Stimulated activated CD8-positive, alpha-beta memory T cell treated with anti-CD3 and anti-CD28 coated beads, Interleukin-15, amount 100 ng/mL, for 24 hours (primary cell): Measurements from ENCODE around the gene KIF5B.
"Not testable (repeated sequence)": the region's sequence is repeated elsewhere in the genome, so short reads cannot be mapped to it uniquely, and the experiment has no call there.

Experiments
- DNase-seq: peaks from one replicate; pipeline ENCODE4 v3.0.0-alpha.2; 2020; ENCODE audit warnings: low read depth

KIF5B gene

DNA sequence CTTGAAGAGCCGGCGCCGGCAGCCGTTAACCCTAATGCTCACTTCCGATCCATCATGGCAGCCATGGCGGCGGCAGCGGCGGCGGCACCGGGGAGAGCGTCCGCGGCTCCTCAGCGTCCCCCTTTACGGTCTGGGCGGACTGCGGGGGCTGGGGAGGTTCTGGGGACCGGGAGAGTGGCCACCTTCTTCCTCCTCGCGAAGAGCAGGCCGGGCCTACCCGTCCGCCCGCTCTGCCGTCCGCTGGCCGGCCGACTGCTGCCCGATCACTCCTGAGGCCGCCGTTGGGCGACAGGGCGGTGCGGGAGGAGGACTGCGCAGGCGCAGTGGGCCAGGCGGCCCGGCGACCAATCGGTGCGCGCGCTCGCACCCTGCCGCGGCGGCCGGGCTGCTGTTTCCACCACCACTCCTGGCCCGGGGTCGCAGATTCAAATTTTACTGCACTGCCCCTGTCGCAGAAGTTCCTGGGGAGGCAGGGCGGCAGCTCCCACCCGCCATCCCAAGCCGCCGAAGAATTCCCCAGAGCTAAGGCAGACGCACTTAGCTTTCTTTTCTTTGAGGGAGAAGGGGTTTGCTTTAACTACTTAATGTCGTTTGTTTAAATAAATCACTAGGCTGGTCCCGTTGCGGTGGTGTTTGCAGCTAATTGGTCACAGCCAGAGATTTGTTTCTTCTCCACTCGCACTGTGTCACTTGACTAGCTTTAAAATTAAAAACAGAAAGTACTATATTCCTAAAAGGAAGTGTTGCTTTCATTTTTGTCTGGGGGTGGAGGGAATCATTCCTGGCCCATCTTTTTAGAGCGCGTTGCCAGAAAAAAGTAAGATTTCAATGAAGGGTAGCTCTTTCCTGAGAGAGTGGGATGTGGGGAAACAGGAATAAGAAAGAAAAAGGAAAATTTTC, at the start of gene KIF5B:
KIF5B (minus strand) TSS at position 290 of the 900 bp plus-strand sequence. CDS start 452 bp downstream, outside the sequence.
- DNase-seq, result peak; percentile 79

DNA sequence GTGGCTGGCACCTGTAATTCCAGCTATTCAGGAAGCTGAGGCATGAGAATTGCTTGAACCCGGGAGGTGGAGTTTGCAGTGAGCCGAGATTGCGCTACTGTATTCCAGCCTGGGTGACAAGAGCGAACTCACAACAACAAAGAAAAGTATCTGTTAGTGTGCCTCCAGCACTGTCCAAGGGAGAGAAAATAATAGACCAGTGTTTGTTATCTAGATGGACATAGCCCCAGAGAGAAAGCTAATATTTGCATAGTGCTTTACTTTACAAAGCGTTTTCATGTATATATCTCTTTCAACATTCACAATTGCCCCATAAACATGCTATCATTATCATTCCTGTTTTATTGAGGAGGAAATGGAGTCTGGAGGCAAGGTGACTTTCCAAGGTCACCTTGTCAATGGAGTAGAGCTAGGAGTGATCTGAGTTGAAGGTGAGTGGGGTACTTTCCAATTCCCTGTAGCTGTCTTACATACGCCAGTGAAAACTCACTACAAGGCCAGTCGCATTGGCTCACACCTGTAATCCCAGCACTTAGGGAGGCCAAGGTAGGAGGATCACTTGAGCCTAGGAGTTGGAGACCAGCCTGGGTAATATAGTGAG, 49.7 kb upstream of the KIF5B start:
- DNase-seq, result no peak

DNA sequence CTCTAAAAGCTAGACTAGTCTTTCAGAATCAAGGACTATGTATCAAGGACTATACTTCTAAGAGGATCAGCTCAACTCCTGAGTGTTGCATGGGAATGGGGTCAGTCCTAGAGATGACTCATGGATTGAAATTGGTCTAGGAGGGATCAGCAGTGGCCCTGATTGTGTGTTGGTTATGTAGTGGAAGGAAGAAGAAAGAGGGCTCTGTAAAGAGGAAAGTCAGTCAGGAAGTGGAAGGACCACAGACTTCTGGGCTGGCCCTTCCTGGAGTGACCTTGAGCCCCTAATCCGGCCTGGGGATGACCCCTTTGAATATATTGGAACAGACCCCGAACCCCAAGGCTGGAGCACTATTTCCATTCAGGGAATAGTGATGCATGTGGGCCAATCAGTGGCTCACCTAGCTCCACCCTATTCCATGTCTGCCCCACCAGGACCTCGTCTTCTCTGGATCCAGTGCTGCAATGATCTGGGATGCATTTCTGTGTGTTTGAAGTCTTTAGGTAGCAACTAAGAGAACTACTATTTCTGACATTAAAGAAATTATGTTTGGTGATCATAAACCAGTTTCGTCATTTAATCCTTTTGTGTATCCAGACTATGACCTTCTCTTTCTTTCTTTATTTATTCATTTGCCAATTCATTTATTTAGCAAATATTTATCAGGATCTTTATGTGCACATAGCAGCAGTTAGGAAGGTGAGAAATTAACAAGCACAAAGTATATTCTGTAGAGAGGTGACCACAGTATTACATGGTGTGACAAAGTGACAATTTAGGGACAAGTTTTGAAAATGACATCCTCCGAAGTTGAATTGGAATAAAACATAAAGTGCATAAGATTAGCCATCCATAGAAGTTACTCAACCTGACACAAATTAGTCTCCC, 48.6 kb upstream of the KIF5B start:
- no peak for DNase-seq

DNA sequence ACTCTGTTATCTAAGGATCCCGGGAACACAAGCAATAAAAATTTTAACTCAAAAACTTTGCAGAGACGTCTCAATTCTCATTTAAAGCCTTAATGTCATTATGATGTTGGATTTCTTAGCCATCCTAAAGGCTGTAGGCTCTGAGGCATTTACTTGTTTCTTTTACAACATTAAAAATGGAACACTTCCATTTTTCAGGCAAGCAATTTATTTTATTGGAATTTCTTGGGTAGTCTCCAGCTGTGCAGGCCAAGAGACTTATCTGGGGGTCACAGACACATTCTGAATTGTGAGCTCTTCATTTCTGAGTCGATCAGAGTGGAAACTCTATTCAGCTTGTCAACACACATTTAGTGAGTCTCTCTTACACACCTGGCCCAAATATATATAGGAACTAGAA, 48.0 kb upstream of the KIF5B start:
- DNase-seq, result no peak

DNA sequence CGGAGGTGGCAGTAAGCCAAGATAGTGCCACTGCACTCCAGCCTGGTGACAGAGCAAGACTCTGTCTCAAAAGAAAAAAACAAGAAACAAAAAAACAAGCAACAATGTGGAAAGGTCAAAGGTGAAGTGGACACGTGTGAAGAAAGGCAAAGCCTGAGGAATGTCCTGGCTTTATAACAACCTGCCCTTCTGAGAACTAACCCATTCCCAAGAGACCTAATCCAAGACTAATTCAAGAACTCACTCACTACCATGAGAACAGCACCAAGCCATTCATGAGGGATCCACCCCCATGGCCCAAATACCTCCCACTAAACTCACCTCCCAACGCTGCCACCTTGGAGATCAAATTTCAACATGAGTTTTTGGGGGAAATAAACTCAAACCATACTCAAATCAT, 47.5 kb upstream of the KIF5B start:
- DNase-seq, result no peak

DNA sequence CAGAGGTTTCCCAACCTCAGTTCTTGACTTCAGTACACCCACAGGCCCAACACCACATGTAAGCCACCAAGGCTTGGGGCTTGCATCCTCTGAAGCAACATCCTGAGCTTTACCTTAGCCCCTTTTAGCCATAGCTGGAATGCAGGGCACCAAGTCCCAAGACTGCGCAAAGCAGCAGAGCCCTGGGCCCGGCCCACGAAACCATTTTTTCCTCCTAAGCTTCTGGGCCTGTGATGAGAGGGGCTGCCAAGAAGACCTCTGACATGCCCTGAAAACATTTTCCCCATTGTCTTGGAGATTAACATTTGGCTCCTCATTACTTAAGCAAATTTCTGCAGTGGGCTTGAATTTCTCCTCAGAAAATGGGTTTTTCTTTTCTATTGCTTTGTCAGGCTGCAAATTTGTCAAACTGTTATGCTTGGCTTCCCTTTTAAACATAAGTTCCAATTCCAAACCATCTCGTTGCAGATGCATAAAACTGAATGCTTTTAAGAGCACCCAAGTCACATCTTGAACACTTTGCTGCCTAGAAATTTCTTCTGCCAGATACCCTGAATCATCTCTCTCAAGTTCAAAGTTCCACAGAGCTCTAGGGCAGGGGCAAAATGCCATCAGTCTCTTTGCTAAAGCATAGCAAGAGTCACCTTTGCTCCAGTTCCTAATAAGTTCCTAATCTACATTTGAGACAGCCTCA, 42.5 kb upstream of the KIF5B start:
- DNase-seq, result not testable (repeated sequence)

DNA sequence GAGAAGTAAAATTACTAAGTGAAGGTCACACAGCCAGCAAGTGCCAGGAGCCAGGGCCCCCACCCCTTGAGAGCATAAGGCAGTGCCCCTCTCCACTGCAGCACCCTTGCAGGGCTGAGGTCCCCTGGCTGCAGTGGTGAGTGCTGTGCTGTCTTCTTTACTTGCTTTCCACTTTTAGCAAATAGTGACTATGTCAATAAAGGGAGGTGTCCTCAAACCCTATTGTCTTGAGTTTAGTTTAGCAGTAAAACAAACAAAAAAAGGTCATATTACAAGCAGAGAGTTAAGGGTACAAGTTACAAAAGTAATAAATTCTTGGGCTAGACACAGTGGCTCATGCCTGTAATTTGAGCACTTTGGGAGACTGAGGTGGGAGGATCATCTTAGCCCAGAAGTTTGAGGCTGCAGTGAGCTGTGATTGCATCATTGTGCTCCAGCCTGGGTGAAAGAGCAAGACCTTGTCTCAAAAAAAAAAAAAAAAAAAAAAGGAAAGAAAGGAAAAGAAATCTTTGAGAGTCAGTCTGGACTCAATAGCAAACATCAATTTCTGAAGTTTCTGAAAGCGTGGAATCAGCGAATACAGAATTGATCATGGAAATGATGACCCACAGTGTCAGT, 39.0 kb upstream of the KIF5B start:
- DNase-seq, result no peak

DNA sequence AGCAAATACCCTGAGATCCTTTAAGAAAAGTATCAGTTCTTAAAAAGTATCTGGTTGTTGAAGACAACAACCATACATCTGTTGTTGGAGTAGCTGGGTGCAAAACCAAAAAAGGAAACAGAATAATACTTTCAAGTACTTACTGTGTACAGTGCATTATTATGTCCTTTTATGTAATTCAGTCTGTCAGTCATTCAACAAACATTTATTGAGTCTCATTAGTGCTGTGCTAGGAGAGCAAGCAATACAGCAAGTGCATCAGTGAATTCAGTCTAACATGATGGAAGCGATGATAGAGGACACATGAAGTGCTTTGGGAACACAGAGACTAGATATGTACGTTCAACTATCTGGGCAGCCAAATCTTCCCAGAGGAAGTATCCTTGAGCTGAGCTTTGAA, 37.4 kb upstream of the KIF5B start:
- no peak for DNase-seq

DNA sequence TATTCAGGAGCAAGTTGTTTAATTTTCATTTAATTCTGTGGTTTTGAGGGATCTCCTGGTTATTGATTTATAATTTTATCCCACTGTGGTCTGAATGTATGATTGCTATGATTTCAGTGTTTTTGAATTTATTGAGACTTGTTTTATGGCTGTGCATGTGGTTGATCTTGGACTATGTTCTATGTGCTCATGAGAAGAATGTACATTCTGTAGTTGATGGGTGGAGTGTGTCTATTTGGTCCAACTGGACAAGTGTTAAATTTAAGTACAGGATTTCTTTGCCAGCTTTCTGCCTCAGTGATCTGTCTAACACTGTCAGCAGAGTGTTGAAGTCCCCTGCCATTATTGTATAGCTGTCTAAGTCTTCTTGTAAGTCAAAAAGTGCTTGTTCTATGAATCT, 34.8 kb upstream of the KIF5B start:
- no peak for DNase-seq

DNA sequence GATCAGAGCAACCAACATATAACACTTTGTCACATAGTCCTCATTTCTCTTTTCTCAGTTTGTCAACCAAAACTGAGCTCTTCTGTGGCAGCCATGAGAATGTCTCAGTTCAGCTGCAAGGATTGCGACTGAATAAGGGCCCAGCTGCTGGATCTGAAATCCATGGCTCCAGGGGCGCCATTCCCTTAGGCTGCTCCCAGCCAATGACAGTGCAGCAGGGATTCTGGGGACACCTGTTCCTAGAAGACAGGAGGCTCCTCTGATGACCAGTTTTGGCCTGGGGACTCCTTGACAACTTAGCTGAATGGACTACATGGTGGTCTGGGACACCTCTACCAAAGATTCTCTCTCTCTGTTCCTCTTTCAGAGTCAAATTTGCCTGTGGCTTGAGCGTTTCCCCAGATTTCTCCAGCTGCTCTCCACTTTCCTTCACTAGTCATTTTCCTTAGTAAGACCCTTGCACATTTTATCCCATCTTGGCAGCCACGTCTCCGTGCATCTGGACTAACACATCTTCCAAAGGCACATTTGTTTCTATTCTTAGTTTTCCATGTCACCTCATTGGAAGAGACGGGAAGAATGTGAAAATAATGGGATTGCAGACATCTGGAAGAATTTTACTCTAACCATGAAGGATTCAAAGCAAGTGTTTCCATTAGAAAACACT, 28.1 kb upstream of the KIF5B start:
- DNase-seq, result no peak

DNA sequence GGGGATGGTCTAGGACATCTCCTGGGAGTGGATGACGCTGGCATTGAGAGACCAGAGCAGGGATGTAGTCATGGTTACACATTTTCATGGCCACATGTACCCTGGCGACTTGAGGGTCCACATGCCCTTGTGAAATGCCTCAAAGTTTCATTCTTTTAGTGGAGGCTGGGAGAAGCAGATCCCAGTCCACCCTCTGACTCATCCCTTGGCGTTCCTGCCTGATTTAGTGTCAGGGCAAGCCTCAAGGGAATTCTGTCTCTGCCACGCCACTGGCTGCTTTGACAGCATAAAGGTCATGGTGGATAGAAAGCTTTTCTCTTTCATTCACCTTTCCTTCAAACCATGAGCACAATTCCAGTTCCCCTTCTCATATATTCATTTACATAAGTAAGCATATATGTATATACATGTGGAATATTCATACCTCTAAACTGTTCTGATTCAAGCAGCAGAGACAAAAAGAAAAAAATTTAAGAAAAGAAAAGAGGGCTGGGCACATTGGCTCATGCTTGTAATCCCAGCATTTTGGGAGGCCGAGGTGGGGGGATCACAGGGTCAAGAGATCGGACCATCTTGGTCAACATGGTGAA, 21.8 kb upstream of the KIF5B start:
- no peak for DNase-seq

DNA sequence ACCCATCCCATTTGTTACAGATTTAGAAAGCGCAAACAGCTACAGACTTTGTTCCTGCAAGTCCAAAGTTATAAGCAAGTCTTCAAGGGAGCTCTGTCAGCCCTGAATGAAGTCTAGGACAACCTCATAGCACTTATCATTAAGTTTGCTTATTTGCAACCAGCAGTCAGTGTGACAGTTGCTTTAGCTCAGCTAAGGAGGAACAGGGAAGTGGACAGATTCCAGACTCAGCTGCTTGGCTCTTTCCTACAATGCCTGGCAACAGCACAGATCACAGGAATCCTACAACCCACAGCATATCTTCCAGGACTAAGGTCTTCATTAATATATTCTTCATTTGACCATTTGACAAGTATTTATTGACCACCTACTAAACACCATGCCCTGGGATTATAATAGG, 17.4 kb upstream of the KIF5B start:
- no peak for DNase-seq

DNA sequence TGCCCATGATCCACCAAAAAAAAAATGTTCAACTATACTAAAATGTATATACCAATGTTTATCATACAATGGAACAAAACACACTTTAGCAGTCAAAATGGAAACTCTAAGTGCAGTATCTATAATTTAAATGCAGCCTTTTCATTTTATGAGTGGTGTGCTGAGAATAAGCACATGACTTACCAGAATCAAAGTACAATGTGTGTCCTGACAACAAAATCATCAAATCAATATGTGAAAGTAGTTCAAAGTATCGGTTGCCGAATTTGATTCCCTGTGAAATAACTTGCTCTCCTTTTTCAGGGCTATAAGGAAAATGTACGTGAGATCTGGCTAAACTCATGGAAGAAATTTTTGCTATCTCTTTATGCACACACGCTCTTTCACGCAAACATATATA, 16.9 kb upstream of the KIF5B start:
- DNase-seq, result no peak

DNA sequence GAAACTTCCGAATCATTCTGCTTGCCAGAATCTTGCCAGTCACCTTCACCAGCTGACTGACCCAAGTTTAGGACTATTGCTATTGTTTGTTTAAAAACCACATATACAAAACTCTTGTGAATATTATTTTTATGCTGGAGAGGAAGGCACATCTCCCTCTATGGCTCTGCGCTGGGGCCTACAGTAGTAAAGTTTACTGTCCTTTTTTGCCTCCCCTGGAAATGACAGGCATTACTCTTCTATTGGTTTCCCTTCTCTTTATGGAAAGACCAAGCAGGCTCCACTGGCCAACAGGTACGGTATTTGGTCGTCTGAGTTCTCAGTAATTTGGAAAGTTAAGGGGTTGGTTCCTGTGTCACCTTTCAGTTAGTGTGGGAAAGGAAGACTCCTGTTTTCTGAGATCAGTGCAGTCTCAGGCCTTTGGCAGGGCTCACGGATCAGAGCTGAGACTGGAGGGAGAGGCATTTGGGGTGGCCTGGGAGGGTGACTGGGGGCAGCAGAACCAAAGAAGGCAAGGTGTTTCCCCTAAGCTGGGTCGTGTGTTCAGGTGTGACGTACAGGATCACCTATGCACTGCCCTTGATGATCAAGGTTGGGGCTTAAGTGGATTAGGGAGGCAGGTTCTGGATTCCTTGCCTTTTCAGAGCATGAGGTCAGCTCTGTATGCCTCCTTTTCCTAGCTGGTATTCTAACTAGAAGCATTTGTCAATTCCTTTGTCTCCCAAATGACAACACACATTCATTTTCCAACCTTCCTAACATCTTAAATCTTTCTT, 16.0 kb upstream of the KIF5B start:
- no peak for DNase-seq

DNA sequence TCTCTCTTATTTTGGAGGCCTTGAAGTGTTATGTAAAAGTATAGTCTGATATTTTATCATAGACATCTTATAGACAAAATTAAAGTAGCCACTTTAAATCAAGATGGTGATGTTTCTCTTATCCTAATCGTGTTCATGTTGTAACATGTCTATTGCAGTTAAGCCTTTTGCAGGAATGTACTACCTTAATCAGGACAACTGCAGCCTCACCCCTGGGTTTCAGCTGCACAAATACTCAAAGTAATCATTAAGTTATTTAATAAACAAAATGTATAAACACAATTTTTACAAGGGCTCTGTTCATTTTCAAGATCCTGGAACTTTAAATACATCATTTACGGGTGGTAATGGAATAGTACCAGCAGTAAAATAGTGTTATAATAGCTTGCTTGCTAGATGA, 14.4 kb upstream of the KIF5B start:
- no peak for DNase-seq

DNA sequence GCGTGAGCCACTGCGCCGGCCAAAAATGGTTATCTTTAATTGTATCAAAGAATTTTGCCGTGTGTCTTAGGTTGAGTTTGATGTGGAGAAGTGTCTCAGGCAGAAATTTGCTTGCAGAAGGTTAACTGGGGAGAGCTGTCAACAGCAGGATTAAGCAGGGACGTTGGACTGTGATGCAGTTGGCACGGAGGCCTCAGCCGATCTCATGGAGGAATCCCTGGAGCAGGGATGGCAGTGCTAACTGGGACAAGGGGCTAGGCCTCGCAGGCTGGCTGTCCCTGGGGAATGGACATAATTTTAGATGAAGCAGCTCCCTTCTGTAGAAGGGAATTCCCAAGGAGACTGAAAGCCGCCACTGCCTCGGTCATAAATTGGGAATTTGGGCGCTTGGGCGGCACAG, 12.3 kb upstream of the KIF5B start:
- DNase-seq, result no peak

DNA sequence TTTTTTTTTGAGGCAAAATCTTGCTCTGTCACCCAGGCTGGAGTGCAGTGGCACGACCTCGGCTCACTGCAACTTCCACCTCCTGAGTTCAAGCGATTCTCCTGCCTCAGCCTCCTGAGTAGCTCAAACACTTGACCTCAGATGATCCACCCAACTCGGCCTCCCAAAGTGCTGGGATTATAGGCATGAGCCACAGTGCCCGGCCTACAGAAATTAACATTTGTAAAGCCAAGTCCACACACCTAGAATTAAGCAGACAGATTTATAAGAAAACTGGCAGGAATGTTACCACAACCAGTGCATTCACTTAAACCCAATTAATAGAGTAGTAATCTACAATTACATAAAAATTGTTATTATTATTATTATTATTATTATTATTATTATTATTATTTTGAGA, 11.7 kb upstream of the KIF5B start:
- not testable (repeated sequence) for DNase-seq

DNA sequence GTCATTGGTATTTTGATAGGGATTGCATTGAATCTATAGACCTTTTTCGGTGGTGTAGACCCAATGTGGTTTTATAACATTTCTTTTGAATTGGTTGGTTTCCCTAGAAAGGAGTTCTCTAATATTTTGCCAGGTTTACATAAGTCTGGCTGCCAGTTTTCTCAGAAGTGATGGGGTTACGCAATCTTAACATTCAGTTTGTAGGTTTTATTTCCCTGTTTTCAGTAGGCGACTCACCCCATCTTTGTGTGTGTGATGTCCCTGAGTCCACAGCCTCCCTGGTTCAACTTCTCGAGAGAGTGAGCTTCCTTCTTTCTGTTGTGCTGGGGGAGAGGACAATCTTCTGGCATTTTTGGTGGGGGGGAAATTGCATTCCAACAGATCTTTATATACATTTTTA, 9.6 kb upstream of the KIF5B start:
- DNase-seq, result no peak

DNA sequence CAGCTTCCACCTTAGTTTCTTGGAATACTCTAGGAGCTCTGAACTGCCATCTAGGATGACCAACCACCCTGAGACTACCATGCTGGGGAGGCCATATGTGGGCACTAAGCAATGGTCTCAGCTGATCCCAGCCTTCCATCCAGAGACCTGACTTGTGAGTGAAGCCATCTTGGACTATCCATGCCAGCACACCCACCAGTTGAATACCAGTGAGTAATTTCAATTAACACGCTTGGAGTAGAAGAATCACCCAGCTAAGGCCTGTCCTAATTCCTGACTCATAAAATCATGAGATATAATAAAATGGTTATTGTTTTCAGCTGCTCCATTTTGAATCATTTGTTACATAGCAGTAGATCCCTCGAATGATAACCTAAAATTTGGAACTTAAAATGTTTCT, 5.2 kb upstream of the KIF5B start:
- no peak for DNase-seq

DNA sequence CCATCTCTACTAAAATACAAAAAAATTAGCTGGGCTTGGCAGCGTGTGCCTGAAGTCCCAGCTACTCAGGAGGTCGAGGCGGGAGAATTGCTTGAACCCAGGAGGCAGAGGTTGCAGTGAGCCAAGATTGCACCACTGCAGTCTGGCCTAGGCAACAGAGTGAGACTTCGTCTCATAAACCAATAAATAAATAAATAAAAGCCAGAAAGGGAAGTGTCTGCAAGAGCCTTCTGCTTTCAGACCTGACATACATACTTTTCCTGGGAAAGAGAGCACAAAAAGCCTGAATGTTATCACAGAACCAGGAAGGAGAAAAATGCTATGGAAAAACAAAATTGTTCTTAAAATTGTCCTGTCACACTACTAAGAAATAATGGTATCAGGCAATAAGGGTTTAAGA, 4.1 kb upstream of the KIF5B start:
- DNase-seq, result no peak
